H9 (cell line): Measurements from ENCODE around the gene IRF2. TPM values are rescaled to one million over a fixed set of nuclear protein-coding genes. Genes with fewer than 3 reads are reported as not detected.

Experiments
- DNase-seq: peaks from one replicate; pipeline ENCODE4 v3.0.0-alpha.2; 2017
- H2AFZ ChIP-seq: one replicate; pipeline ENCODE4 v1.6.1; 2013; ENCODE audit warnings: mild to moderate bottlenecking, low read length, control low read depth, moderate library complexity
- H2AK5ac ChIP-seq: 2 replicates; pipeline ENCODE4 v1.6.1; 2013; ENCODE audit warnings: low read length, control low read depth, mixed read lengths; ENCODE audit not compliant: insufficient read length
- H2BK120ac ChIP-seq: one replicate; pipeline ENCODE4 v1.6.1; 2013; ENCODE audit warnings: low read depth, mild to moderate bottlenecking, low read length, control low read depth, inconsistent platforms; ENCODE audit not compliant: poor library complexity, severe bottlenecking
- H2BK12ac ChIP-seq: 2 replicates; pipeline ENCODE4 v1.6.1; 2013; ENCODE audit warnings: low read length, control low read depth, mixed read lengths, low read depth; ENCODE audit not compliant: insufficient read length
- H2BK15ac ChIP-seq: 2 replicates; pipeline ENCODE4 v1.6.1; 2013; ENCODE audit warnings: low read depth, low read length, control low read depth
- H2BK20ac ChIP-seq: one replicate; pipeline ENCODE4 v1.6.1; 2013; ENCODE audit warnings: low read depth, mild to moderate bottlenecking, low read length, control low read depth, inconsistent platforms; ENCODE audit not compliant: poor library complexity, severe bottlenecking
- H2BK5ac ChIP-seq: 2 replicates; pipeline ENCODE4 v1.6.1; 2013; ENCODE audit warnings: low read length, control low read depth, mixed read lengths; ENCODE audit not compliant: insufficient read length
- H3K14ac ChIP-seq: 2 replicates; pipeline ENCODE4 v1.6.1; 2013; ENCODE audit warnings: low read length, control low read depth; ENCODE audit not compliant: insufficient read depth
- H3K18ac ChIP-seq: 2 replicates; pipeline ENCODE4 v1.6.1; 2013; ENCODE audit warnings: low read depth, mild to moderate bottlenecking, mixed read lengths, low read length, control low read depth; ENCODE audit not compliant: insufficient read length
- H3K23ac ChIP-seq: 2 replicates; pipeline ENCODE4 v1.6.1; 2013; ENCODE audit warnings: low read length, control low read depth, mixed read lengths, low read depth; ENCODE audit not compliant: insufficient read length
- H3K23me2 ChIP-seq: 2 replicates; pipeline ENCODE4 v1.6.1; 2013; ENCODE audit warnings: low read depth, mild to moderate bottlenecking, mixed read lengths, low read length, control low read depth; ENCODE audit not compliant: insufficient read length, poor library complexity, severe bottlenecking
- H3K27ac ChIP-seq: 2 replicates; pipeline ENCODE4 v1.5.1; 2013; ENCODE audit warnings: low read length, control low read depth, mixed read lengths, low read depth; ENCODE audit not compliant: insufficient read length
- H3K27me3 ChIP-seq: 2 replicates; pipeline ENCODE4 v1.6.1; 2013; ENCODE audit warnings: low read length, control low read depth, inconsistent platforms; ENCODE audit not compliant: insufficient read depth
- H3K4ac ChIP-seq: 2 replicates; pipeline ENCODE4 v1.6.1; 2013; ENCODE audit warnings: low read depth, mild to moderate bottlenecking, control low read depth, inconsistent platforms, low read length, moderate library complexity
- H3K4me1 ChIP-seq: 2 replicates; pipeline ENCODE4 v1.6.1; 2013; ENCODE audit warnings: low read length, control low read depth, inconsistent platforms; ENCODE audit not compliant: insufficient read depth
- H3K4me2 ChIP-seq: 2 replicates; pipeline ENCODE4 v1.6.1; 2013; ENCODE audit warnings: low read length, control low read depth, mixed read lengths; ENCODE audit not compliant: insufficient read length, insufficient read depth
- H3K56ac ChIP-seq: 2 replicates; pipeline ENCODE4 v1.6.1; 2013; ENCODE audit warnings: low read depth, mild to moderate bottlenecking, mixed read lengths, low read length, control low read depth; ENCODE audit not compliant: insufficient read length
- H3K79me1 ChIP-seq: 2 replicates; pipeline ENCODE4 v1.6.1; 2013; ENCODE audit warnings: low read depth, mild to moderate bottlenecking, moderate library complexity, low read length, control low read depth, inconsistent platforms; ENCODE audit not compliant: insufficient read depth, poor library complexity, severe bottlenecking
- H3K79me2 ChIP-seq: 2 replicates; pipeline ENCODE4 v1.6.1; 2013; ENCODE audit warnings: low read length, control low read depth, inconsistent platforms; ENCODE audit not compliant: insufficient read depth
- H3K9ac ChIP-seq: 2 replicates; pipeline ENCODE4 v1.6.1; 2013; ENCODE audit warnings: low read length, control low read depth, mixed read lengths; ENCODE audit not compliant: insufficient read length; ENCODE audit errors: extremely low read depth
- H3K9me3 ChIP-seq: one replicate; pipeline ENCODE4 v1.6.1; 2013; ENCODE audit warnings: low read depth, low read length, inconsistent platforms; ENCODE audit not compliant: control insufficient read depth
- H3T11ph ChIP-seq: one replicate; pipeline ENCODE4 v1.6.1; 2013; ENCODE audit warnings: mild to moderate bottlenecking, low read length, control low read depth, inconsistent platforms
- H4K20me1 ChIP-seq: one replicate; pipeline ENCODE4 v1.6.1; 2013; ENCODE audit not compliant: control insufficient read depth, insufficient read length, insufficient read depth
- H4K5ac ChIP-seq: 2 replicates; pipeline ENCODE4 v1.6.1; 2013; ENCODE audit warnings: low read depth, mild to moderate bottlenecking, mixed read lengths, low read length, control low read depth; ENCODE audit not compliant: insufficient read length
- H4K8ac ChIP-seq: replicated peaks from 2 replicates; pipeline ENCODE4 v1.6.1; 2013; ENCODE audit warnings: low read length, control low read depth, mixed read lengths, low read depth; ENCODE audit not compliant: insufficient read length
- H4K91ac ChIP-seq: 2 replicates; pipeline ENCODE4 v1.6.1; 2013; ENCODE audit warnings: low read depth, mild to moderate bottlenecking, moderate library complexity, mixed read lengths, low read length, control low read depth; ENCODE audit not compliant: insufficient read length
- H3K27ac Mint-ChIP-seq, 3 experiments: 2 replicates in 2 of 3; 3 replicates in 1 of 3; pipeline ENCODE4 v1.8.0; 2020 to 2021; ENCODE audit warnings: mixed read lengths in 3 of 3, mild to moderate bottlenecking in 1 of 3, moderate library complexity in 1 of 3
- H3K27me3 Mint-ChIP-seq: 2 replicates; pipeline ENCODE4 v1.8.0; 2021; ENCODE audit warnings: low read depth, mild to moderate bottlenecking, moderate library complexity, mixed read lengths
- H3K36me3 Mint-ChIP-seq, 3 experiments: 2 replicates in 2 of 3; 3 replicates in 1 of 3; pipeline ENCODE4 v1.8.0; 2020 to 2021; ENCODE audit warnings: low read depth in 3 of 3, mixed read lengths in 3 of 3; ENCODE audit not compliant: insufficient read depth in 1 of 3
- H3K4me1 Mint-ChIP-seq, 2 experiments: 2 replicates each; pipeline ENCODE4 v1.8.0; 2020; ENCODE audit warnings: mixed read lengths in 2 of 2
- H3K4me3 Mint-ChIP-seq, 2 experiments: 2 replicates in 1 of 2; 3 replicates in 1 of 2; pipeline ENCODE4 v1.8.0; 2020 to 2021; ENCODE audit warnings: mild to moderate bottlenecking in 2 of 2, mixed read lengths in 2 of 2, moderate library complexity in 1 of 2
- H3K9me3 Mint-ChIP-seq, 2 experiments: 2 replicates in 1 of 2; 3 replicates in 1 of 2; pipeline ENCODE4 v1.8.0; 2020; ENCODE audit warnings: mild to moderate bottlenecking in 2 of 2, mixed read lengths in 2 of 2, moderate library complexity in 1 of 2
- WGBS: extraction: QIAGEN DNeasy Blood & Tissue Kit; methylation state at CpG from one replicate; pipeline ENCODE4 v1.1.7; 2013; ENCODE audit warnings: missing lambda C conversion rate, low lambda C conversion rate, mixed read lengths; ENCODE audit not compliant: insufficient read length; ENCODE audit errors: extremely low coverage; 5-methylcytosine and 5-hydroxymethylcytosine counted together
- total RNA-seq: library from RNA; stranded (reverse); gene quantifications from 2 replicates; pipeline ENCODE4 v1.2.1, GENCODE V29; 2021
- TF ChIP-seq, protein P1 (sequence below): fragments of 200-600 bp; sonication (generic); conservative IDR thresholded peaks from 3 replicates; pipeline ENCODE4 v1.8.0; 2021; ENCODE audit warnings: antibody characterized with exemption, mild to moderate bottlenecking

The IRF2 gene
- total RNA-seq, 1 experiment from 2014 or later: 13.5 TPM

- no peaks in the 10 kb centered on the region for H3K27me3 ChIP-seq
- no peak for DNase-seq
- no peak overlapping the region for H3K9ac ChIP-seq
- Mint-ChIP-seq H3K4me1 (peaks cover 12 to 15% of the 10 kb centered on the region in 2 experiments), H3K36me3 (peaks cover 34 to 58% (median 57%) of the 10 kb centered on the region in 3 experiments), H3K27me3 (no peaks in the 10 kb centered on the region), H3K27ac (no peak overlapping the region), H3K4me3 (no peak overlapping the region), H3K9me3 (peaks cover 11 to 16% of the 10 kb centered on the region in 2 experiments)
- WGBS: no CpG with 5 or more reads among the region's 5 CpGs
- no peak overlapping the region for H3K14ac ChIP-seq
- H2AFZ ChIP-seq: no peak overlapping the region
- no peaks in the 10 kb centered on the region for H4K20me1 ChIP-seq
- no peaks in the 10 kb centered on the region for H3K4me1 ChIP-seq
- no peak overlapping the region for H2BK120ac ChIP-seq
- no peak overlapping the region for H3K4ac ChIP-seq
- peaks cover 11% of the 10 kb centered on the region for H3K9me3 ChIP-seq
- TF ChIP-seq, protein P1, sequence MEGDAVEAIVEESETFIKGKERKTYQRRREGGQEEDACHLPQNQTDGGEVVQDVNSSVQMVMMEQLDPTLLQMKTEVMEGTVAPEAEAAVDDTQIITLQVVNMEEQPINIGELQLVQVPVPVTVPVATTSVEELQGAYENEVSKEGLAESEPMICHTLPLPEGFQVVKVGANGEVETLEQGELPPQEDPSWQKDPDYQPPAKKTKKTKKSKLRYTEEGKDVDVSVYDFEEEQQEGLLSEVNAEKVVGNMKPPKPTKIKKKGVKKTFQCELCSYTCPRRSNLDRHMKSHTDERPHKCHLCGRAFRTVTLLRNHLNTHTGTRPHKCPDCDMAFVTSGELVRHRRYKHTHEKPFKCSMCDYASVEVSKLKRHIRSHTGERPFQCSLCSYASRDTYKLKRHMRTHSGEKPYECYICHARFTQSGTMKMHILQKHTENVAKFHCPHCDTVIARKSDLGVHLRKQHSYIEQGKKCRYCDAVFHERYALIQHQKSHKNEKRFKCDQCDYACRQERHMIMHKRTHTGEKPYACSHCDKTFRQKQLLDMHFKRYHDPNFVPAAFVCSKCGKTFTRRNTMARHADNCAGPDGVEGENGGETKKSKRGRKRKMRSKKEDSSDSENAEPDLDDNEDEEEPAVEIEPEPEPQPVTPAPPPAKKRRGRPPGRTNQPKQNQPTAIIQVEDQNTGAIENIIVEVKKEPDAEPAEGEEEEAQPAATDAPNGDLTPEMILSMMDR: no peak
- no peak overlapping the region for H3K4me2 ChIP-seq
- no peak overlapping the region for H3T11ph ChIP-seq
- no peak overlapping the region for H3K18ac ChIP-seq
- H4K91ac ChIP-seq: no peak overlapping the region
- H3K79me2 ChIP-seq: no peaks in the 10 kb centered on the region; the same call in 1 of the 2 replicates
- no peak overlapping the region for H3K56ac ChIP-seq
- no peak overlapping the region for H4K5ac ChIP-seq
- H2BK5ac ChIP-seq: no peak overlapping the region
- no peaks in the 10 kb centered on the region for H3K79me1 ChIP-seq
- H3K23me2 ChIP-seq: no peaks in the 10 kb centered on the region
- H3K27ac ChIP-seq: no peak overlapping the region
- no peak overlapping the region for H2BK15ac ChIP-seq
- no peak overlapping the region for H2AK5ac ChIP-seq
- no peak overlapping the region for H4K8ac ChIP-seq
- H2BK12ac ChIP-seq: no peak overlapping the region
- no peak overlapping the region for H3K23ac ChIP-seq
- no peak overlapping the region for H2BK20ac ChIP-seq
Observed at GRCh38 chr4:184420402-184420801, 53.9 kb downstream of the IRF2 start.
